KOPT-K1 (cell line): ENCODE measurements around the gene UBE2Q1.

Source experiments
- H3K27ac ChIP-seq: fragments of 200-600 bp; sonication (generic); 2 replicates; pipeline ENCODE4 v1.5.1; 2016; ENCODE audit warnings: antibody characterized with exemption, mild to moderate bottlenecking, low read depth, low read length; ENCODE audit not compliant: poor library complexity, severe bottlenecking
- H3K36me3 ChIP-seq: fragments of 200-600 bp; sonication (generic); 2 replicates; pipeline ENCODE4 v1.5.1; 2017; ENCODE audit warnings: antibody characterized with exemption, mild to moderate bottlenecking, low read length, moderate library complexity; ENCODE audit not compliant: insufficient read depth
- H3K9me3 ChIP-seq: fragments of 200-600 bp; sonication (generic); 2 replicates; pipeline ENCODE4 v1.5.1; 2017; ENCODE audit warnings: antibody characterized with exemption, low read length, mild to moderate bottlenecking; ENCODE audit not compliant: insufficient read depth, poor library complexity, severe bottlenecking

The UBE2Q1 gene

DNA sequence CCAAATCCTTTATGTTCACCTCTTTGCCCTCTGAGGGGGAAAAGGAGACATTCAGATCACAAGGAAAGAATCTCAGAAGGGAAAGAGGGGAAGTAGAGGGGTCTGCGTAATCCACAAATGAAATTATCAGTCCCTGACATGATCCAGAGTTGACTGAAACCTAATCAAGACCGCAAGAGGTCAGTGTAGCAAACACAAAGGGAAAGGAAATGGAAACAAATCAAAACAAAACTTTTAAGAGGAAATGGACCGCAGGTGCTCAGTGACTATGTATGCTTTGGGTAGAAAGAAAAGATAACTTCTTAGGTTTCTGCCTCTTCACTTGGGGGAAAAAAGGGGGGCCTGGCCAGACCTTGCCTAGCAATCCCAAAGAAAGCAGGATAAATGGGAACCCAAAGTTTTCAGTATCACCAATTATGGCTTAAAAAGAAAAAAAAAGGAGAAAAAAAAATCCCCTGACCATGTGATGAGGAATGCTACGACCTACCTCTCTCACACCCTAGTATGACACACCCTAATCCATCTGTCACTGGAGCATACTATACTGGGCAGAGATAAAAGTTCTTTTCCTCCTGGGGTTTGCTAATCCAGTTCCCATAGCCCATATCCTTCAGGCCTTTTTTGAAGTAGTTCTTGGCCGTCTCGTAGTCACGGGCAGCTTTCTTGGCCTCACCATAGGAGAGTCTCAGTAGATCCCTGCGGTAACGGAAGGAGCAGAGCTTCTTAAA is 26.0 kb upstream of the UBE2Q1 start:
- no peak overlapping the region for H3K27ac ChIP-seq
- H3K9me3 ChIP-seq = no peaks in the 10 kb centered on the region
- peaks cover 100% of the 10 kb centered on the region for H3K36me3 ChIP-seq

- H3K27ac ChIP-seq = no peak overlapping the region
- H3K9me3 ChIP-seq = no peaks in the 10 kb centered on the region
- peaks cover 100% of the 10 kb centered on the region for H3K36me3 ChIP-seq
Measured at GRCh38 chr1:154583773-154584172, 25.3 kb upstream of the UBE2Q1 start.

DNA sequence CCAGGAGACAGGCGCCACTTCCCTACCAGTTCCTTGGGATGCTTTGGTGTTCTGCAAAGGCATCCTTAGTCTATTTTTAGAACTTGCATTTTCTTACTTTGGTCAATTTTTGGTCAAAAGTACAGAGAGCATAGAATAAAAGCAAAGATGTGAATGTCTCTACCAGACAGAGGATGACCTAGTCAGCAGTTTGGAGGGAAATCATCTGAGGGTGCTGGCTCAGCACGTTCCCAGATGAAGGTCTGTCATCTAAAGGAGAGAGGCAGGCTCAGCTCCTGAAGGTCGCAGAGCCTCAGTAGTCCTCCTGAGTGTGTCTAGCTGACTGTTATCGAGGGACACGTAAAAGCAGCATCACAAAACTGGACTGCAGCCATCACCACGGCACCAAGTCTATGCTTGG is 24.4 kb upstream of the UBE2Q1 start:
- Histone ChIP-seq H3K9me3 (no peaks in the 10 kb centered on the region), H3K36me3 (peaks cover 100% of the 10 kb centered on the region), H3K27ac (no peak overlapping the region)

GRCh38 chr1:154581766-154582165 is 23.3 kb upstream of the UBE2Q1 start:
- Histone ChIP-seq H3K9me3 (no peaks in the 10 kb centered on the region), H3K27ac (no peak overlapping the region), H3K36me3 (peaks cover 98% of the 10 kb centered on the region)

- peaks cover 74% of the 10 kb centered on the region for H3K36me3 ChIP-seq
- H3K27ac ChIP-seq = no peak overlapping the region
- H3K9me3 ChIP-seq = no peaks in the 10 kb centered on the region
Measured at GRCh38 chr1:154579374-154579773, 20.9 kb upstream of the UBE2Q1 start.

DNA sequence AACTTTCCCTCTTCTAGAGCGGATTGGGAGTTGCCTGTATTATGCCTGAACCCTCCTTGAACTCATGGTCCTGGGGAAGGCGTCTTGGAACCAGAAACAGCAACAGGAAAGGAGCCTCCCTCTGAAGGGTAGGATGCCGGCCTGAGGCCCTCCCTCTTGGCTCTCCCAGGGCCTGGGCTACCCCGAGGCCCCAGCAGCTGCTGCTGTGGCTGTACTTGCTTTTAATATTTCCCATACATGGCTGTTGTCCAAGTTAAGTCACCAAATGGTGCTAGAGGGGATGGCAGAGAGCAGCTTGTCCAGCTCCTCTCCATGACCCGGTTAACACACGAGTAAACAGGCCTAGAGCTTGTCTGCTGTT is 19.6 kb upstream of the UBE2Q1 start:
- no peaks in the 10 kb centered on the region for H3K9me3 ChIP-seq
- no peak overlapping the region for H3K27ac ChIP-seq
- peaks cover 61% of the 10 kb centered on the region for H3K36me3 ChIP-seq

- Histone ChIP-seq H3K9me3 (no peaks in the 10 kb centered on the region), H3K36me3 (peaks cover 56% of the 10 kb centered on the region), H3K27ac (no peak overlapping the region)
Measured at GRCh38 chr1:154577346-154578057, 19.0 kb upstream of the UBE2Q1 start.

DNA sequence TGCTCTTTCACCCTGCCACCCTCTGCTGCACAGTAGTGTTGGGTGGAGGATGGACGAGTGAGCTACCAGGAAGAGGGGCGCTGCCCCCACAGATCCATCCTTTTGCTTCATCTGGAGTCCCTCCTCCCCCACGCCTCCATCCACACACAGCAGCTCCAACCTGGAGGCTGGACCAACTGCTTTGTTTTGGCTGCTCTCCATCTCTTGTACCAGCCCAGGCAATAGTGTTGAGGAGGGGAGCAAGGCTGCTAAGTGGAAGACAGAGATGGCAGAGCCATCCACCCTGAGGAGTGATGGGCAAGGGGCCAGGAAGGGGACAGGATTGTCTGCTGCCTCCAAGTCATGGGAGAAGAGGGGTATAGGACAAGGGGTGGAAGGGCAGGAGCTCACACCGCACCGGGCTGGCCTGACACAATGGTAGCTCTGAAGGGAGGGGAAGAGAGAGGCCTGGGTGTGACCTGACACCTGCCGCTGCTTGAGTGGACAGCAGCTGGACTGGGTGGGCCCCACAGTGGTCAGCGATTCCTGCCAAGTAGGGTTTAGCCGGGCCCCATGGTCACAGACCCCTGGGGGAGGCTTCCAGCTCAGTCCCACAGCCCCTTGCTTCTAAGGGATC is 17.6 kb upstream of the UBE2Q1 start:
- no peak overlapping the region for H3K27ac ChIP-seq
- H3K36me3 ChIP-seq = peaks cover 41% of the 10 kb centered on the region
- H3K9me3 ChIP-seq = no peaks in the 10 kb centered on the region

GRCh38 chr1:154575147-154575927 is 16.9 kb upstream of the UBE2Q1 start:
- peaks cover 34% of the 10 kb centered on the region for H3K36me3 ChIP-seq
- H3K9me3 ChIP-seq = no peaks in the 10 kb centered on the region
- H3K27ac ChIP-seq = no peak overlapping the region

DNA sequence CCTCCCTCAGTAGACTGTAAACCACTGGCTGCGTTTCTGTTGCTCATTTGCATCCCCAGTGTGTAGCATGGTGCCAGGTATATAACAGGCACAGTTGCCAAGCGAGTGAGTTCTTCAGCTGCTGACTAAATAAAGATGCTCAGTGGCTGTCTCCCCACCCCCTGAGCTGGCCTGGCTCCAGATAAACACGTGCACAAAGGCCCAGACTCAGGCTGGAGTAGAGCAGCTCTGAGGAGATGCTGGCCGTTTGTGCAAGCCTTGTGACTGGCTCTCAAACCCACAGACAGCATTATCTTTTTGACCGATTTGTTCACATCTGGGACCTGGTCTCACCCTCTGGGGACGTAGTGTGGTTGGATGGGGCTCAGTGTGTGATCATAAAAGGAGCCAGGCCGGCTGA is 16.3 kb upstream of the UBE2Q1 start:
- Histone ChIP-seq H3K9me3 (no peaks in the 10 kb centered on the region), H3K27ac (no peak overlapping the region), H3K36me3 (peaks cover 28% of the 10 kb centered on the region)

DNA sequence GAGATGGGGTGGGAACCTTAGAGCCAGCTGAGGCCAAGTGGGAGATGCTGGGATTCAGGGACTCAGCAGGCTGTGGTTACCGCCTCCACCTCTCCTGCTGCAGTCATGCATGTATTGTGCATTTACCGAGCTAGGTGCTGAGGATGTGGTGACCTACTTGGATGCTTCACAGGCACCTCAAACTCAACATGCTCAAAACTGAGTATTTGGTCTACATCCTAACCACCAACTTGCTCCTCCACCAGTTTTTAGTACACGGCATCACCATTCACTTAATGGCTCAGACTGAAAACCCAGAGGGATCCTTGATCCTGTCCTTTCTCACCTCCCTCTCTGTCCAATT is 14.7 kb upstream of the UBE2Q1 start:
- Histone ChIP-seq H3K27ac (no peak overlapping the region), H3K9me3 (no peaks in the 10 kb centered on the region), H3K36me3 (peaks cover 12% of the 10 kb centered on the region)

GRCh38 chr1:154572468-154573167 is 14.2 kb upstream of the UBE2Q1 start:
- H3K36me3 ChIP-seq = peaks cover 7% of the 10 kb centered on the region; the same call in 1 of the 2 replicates
- H3K9me3 ChIP-seq = no peaks in the 10 kb centered on the region
- no peak overlapping the region for H3K27ac ChIP-seq

- Histone ChIP-seq H3K27ac (no peak overlapping the region), H3K36me3 (no peaks in the 10 kb centered on the region)
Measured at GRCh38 chr1:154571964-154572288, 13.5 kb upstream of the UBE2Q1 start.

DNA sequence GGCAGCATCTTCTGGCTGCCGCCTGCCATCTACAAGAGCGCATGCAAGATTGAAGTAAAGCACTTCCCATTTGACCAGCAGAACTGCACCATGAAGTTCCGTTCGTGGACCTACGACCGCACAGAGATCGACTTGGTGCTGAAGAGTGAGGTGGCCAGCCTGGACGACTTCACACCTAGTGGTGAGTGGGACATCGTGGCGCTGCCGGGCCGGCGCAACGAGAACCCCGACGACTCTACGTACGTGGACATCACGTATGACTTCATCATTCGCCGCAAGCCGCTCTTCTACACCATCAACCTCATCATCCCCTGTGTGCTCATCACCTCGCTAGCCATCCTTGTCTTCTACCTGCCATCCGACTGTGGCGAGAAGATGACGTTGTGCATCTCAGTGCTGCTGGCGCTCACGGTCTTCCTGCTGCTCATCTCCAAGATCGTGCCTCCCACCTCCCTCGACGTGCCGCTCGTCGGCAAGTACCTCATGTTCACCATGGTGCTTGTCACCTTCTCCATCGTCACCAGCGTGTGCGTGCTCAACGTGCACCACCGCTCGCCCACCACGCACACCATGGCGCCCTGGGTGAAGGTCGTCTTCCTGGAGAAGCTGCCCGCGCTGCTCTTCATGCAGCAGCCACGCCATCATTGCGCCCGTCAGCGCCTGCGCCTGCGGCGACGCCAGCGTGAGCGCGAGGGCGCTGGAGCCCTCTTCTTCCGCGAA is 12.9 kb upstream of the UBE2Q1 start:
- Histone ChIP-seq H3K27ac (no peak overlapping the region), H3K9me3 (no peaks in the 10 kb centered on the region), H3K36me3 (no peaks in the 10 kb centered on the region)

More at GRCh38 chr1:154571964-154572288, 13.5 kb upstream of the UBE2Q1 start:
- H3K9me3 ChIP-seq = no peaks in the 10 kb centered on the region
